Ascending aorta (tissue), 2 donors: ENCODE measurements around the gene RFTN1. TPM values are rescaled to one million over a fixed set of nuclear protein-coding genes. Genes with fewer than 3 reads are reported as not detected.

Experiments
- DNase-seq, 2 donors: peaks; one replicate each; pipeline ENCODE4 v3.0.0-alpha.2; 2019; ENCODE audit warnings: low spot score in 2 of 2
- H3K27ac ChIP-seq, 2 donors: fragments of 200-600 bp; sonication (generic); one replicate each; pipeline ENCODE4 v1.5.1; 2016 to 2017; ENCODE audit warnings: mild to moderate bottlenecking in 1 of 2
- H3K27me3 ChIP-seq: fragments of 200-600 bp; sonication (generic); one replicate; pipeline ENCODE4 v1.5.1; 2017
- H3K36me3 ChIP-seq, 2 donors: fragments of 200-600 bp; sonication (generic); one replicate each; pipeline ENCODE4 v1.5.1; 2016
- H3K4me1 ChIP-seq, 2 donors: fragments of 200-600 bp; sonication (generic); one replicate each; pipeline ENCODE4 v1.5.1; 2016 to 2017; ENCODE audit warnings: mild to moderate bottlenecking in 1 of 2
- H3K4me3 ChIP-seq, 2 donors: fragments of 200-600 bp; sonication (generic); one replicate each; pipeline ENCODE4 v1.5.1; 2016 to 2017; ENCODE audit warnings: mild to moderate bottlenecking in 1 of 2
- H3K9me3 ChIP-seq, 2 donors: fragments of 200-600 bp; sonication (generic); one replicate each; pipeline ENCODE4 v1.5.1; 2016
- intact Hi-C: fragments of 100-400 bp; cut with DNase I; formaldehyde crosslinking; loops from one replicate; pipeline ENCODE4 v1.15.1; 2023
- total RNA-seq: library from RNA; depleted of rRNA; stranded (reverse); fragments of >200 nt; gene quantifications from one replicate; pipeline ENCODE4 v1.1.0, GENCODE V29; 2016
- TF ChIP-seq, protein P1 (sequence below), 3 experiments: fragments of 200-600 bp in 2 of 3; fragments of 450-650 bp in 1 of 3; sonication (generic) in 2 of 3; IDR thresholded peaks; one replicate each; pipeline ENCODE4 v1.5.1; 2016 to 2019; ENCODE audit warnings: antibody characterized with exemption in 3 of 3, mild to moderate bottlenecking in 1 of 3, moderate library complexity in 1 of 3

RFTN1 gene
- total RNA-seq, 1 donor from 2014 or later = 72.6 TPM

DNA sequence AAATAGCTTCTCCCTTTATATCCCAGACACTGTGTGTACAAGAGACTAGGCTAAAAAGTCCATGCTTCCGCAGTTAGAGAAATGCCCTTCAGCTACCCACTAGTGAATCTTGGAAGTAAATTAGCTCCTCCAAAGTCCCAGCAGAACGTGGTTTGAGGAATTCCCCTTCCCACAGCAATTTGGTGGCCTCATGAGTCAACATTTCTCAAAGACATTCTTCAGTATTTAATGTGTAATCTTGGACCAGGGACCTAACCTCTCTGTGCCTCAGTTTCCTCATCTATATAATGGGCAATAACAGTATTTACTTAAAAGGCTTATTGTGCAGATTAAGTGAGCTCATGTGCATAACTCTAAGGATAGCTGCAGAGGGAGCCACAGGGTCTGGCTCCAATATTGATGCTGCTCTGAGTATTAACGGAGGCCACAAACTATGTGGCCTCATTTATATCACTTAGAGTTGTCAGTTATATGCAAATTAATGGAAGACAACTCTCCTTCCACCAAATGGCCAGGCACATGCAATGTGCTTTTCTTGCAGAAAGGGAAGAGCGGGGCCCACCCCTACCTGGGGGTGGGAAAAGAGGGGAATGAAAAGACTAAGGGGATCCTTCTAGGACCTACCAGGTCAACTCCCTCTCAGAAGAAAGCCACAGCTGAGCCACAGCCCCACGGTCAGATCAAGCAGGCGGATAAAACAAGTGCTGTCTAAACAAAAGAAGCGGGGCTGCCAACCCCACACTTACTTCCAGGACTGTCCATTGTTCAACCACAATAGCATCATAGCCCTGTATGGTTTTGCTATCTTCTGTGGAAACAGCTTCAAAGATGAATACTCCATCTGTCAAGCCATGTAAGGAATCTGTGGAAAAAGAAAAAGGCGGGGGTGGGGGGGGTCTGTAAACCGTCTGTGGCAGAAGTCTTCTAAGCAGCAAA is 156.0 kb downstream of the RFTN1 start:
- Histone ChIP-seq H3K9me3 (no peaks in the 10 kb centered on the region), H3K36me3 (peaks cover 20 to 55% of the 10 kb centered on the region in 2 donors), H3K4me1 (no peaks in the 10 kb centered on the region), H3K27me3 (no peaks in the 10 kb centered on the region), H3K27ac (no peak overlapping the region), H3K4me3 (no peak overlapping the region)
- DNase-seq = peak in 1 of 2 donors; percentile 37
- TF ChIP-seq, protein P1, sequence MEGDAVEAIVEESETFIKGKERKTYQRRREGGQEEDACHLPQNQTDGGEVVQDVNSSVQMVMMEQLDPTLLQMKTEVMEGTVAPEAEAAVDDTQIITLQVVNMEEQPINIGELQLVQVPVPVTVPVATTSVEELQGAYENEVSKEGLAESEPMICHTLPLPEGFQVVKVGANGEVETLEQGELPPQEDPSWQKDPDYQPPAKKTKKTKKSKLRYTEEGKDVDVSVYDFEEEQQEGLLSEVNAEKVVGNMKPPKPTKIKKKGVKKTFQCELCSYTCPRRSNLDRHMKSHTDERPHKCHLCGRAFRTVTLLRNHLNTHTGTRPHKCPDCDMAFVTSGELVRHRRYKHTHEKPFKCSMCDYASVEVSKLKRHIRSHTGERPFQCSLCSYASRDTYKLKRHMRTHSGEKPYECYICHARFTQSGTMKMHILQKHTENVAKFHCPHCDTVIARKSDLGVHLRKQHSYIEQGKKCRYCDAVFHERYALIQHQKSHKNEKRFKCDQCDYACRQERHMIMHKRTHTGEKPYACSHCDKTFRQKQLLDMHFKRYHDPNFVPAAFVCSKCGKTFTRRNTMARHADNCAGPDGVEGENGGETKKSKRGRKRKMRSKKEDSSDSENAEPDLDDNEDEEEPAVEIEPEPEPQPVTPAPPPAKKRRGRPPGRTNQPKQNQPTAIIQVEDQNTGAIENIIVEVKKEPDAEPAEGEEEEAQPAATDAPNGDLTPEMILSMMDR (IDR thresholded peaks at IDR 0.05) = no peak
- intact Hi-C loops = no loop called here

DNA sequence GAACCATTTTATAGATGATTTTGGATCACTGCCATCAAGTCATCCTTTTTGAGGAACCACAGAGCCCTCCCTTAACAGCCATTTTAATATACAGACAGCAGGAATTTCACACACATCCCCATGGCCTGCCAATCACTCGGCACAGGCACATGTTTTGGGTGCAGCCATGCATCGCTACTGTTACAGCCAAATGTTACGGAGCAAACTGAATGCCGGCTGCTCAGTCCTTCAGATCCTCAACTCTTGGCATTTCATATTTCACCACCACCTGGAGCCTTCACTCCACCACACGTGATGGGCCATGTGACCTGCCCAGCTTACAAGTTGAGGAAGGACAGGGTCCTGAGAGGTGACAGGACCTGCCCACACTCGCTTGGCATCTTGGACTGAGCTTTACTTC is 157.7 kb downstream of the RFTN1 start:
- Histone ChIP-seq H3K9me3 (no peaks in the 10 kb centered on the region), H3K4me1 (peaks cover 0 to 3% of the 10 kb centered on the region in 2 donors), H3K36me3 (peaks cover 20 to 46% of the 10 kb centered on the region in 2 donors), H3K27me3 (no peaks in the 10 kb centered on the region), H3K4me3 (no peak overlapping the region), H3K27ac (no peak overlapping the region)
- intact Hi-C loops = no loop called here
- DNase-seq = no peak
- TF ChIP-seq, protein P1 (IDR thresholded peaks at IDR 0.05) = no peak

DNA sequence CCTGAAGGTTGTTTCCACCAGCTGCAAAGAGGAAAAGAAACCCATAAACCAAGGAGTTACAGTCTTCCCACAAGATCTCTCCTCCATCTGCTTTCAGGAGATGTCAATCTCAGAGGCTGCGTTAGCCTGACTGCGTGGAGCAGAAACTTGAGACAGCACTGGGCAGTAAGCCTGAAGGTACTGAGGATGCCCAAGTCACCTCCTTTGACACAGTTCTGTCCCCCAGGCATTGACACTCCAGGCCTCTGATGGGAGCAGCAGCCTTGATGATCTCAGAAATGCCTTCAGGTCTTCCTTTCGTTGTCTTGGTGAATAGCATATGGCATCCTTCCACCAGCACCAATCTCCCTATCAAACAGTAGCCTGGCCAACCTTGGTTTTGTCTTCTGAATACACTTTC is 159.2 kb downstream of the RFTN1 start:
- Histone ChIP-seq H3K9me3 (no peaks in the 10 kb centered on the region), H3K27ac (no peak overlapping the region), H3K36me3 (peaks cover 20 to 45% of the 10 kb centered on the region in 2 donors), H3K4me3 (no peak overlapping the region), H3K27me3 (no peaks in the 10 kb centered on the region), H3K4me1 (peaks cover 0 to 5% of the 10 kb centered on the region in 2 donors)
- DNase-seq = peak in 1 of 2 donors; percentile 9
- TF ChIP-seq, protein P1 (IDR thresholded peaks at IDR 0.05) = no peak
- intact Hi-C loops = no loop called here

DNA sequence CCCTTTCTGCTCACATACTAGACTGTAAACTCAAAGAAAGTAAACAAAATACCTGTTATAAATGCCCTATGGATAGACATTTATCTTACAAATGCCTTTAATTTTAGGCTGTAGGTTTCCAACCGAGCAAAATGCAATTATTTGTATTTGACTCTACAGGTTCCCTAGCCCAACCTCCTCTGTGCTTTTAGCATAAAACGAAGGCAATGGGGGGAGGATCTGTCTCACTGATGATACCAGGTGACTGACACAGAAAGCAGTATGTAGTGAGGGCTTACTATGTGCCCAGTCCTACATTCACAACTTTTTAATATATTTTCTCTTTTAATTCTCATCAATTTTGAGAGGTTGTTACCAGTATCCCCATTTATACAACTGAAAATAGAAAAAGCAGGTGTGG is 161.1 kb downstream of the RFTN1 start:
- no peaks in the 10 kb centered on the region for H3K27me3 ChIP-seq
- H3K4me1 ChIP-seq = peaks cover 0 to 5% of the 10 kb centered on the region in 2 donors
- no peak overlapping the region for H3K4me3 ChIP-seq
- TF ChIP-seq, protein P1 (IDR thresholded peaks at IDR 0.05) = no peak
- intact Hi-C loops = no loop called here
- peaks cover 12 to 52% of the 10 kb centered on the region in 2 donors for H3K36me3 ChIP-seq
- no peak overlapping the region for H3K27ac ChIP-seq
- DNase-seq = peak in 1 of 2 donors; percentile 21
- H3K9me3 ChIP-seq = no peaks in the 10 kb centered on the region

DNA sequence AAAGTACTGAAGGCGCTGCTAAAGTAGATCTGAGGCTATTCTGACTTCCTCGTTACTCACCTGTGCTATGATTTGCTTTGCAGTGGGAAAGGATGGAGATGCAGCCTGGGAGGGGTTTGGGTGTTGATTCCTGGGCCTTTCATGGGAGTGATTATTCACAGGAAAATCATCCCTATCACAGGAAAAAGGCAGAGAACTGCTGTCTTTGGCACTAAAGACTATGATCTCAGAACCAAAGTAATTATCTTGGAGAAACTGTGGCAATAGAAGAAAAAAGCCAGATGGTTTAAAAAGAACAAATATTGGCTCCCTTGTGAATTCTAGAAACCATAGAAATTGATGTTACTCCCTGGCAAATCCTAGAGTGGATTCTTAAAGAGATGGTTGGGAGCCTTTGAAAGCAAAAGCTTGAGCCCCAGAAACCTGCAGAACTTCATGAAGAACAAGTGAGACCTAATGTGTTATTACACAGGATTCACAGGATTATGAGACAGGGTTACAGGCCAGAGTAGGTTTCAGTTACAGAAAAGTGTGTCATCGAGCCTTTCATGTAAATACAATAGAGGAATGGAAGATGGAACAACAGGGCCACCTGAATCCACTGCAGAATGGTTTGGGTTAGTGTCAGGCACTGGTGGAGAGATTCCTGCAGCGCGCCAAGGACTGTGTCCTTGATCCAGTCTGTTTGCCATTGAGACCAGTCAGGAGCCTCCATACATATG is 162.7 kb downstream of the RFTN1 start:
- H3K27ac ChIP-seq = no peak overlapping the region
- peaks cover 0 to 38% of the 10 kb centered on the region in 2 donors for H3K36me3 ChIP-seq
- peaks cover 0 to 5% of the 10 kb centered on the region in 2 donors for H3K4me1 ChIP-seq
- TF ChIP-seq, protein P1 (IDR thresholded peaks at IDR 0.05) = no peak
- intact Hi-C loops = no loop called here
- no peaks in the 10 kb centered on the region for H3K9me3 ChIP-seq
- H3K27me3 ChIP-seq = no peaks in the 10 kb centered on the region
- H3K4me3 ChIP-seq = no peak overlapping the region
- peak in 1 of 2 donors; percentile 34 for DNase-seq
